ENCODE measurements around the gene IL17C. TPM values are rescaled to one million over a fixed set of nuclear protein-coding genes. Genes with fewer than 3 reads are reported as not detected.

Gene IL17C
- total RNA-seq, 1 experiment from 2014 or later = 0.28 TPM

- H3K27ac ChIP-seq (ENCODE audit: low read depth, low read length, poor library complexity, severe bottlenecking) = no peak overlapping the region
- TF ChIP-seq CTCF (conservative IDR thresholded peaks at IDR 0.05; ENCODE audit: low read depth, low read length) (no peak), EZH2 (IDR thresholded peaks at IDR 0.05; ENCODE audit: borderline replicate concordance, low read depth, low read length, poor library complexity, severe bottlenecking) (no peak)
- BruUV-seq (replicated peaks) = no TSS peak
- no peaks in the 10 kb centered on the region for H3K9me3 ChIP-seq (ENCODE audit: low read depth, low read length, poor library complexity, severe bottlenecking)
- POLR2A ChIA-PET (ENCODE audit: low non-redundant PET) = no interaction called here
- intact Hi-C loops (cut with micrococcal nuclease; ENCODE audit: unreplicated experiment) = no loop called here
- CTCF ChIA-PET = no interaction called here
- no peak for DNase-seq (ENCODE audit: low spot score)
- no peaks in the 10 kb centered on the region for H3K4me1 ChIP-seq (ENCODE audit: insufficient read depth, low read length, poor library complexity, severe bottlenecking)
- H3K36me3 ChIP-seq (ENCODE audit: insufficient read depth, low read length, poor library complexity, severe bottlenecking) = peaks cover 33% of the 10 kb centered on the region
- no peak overlapping the region for H3K4me3 ChIP-seq (ENCODE audit: low read depth, low read length, poor library complexity, severe bottlenecking)
- H3K27me3 ChIP-seq (replicated peaks; ENCODE audit: insufficient read depth, low read depth, low read length, poor library complexity) = no peaks in the 10 kb centered on the region
These were observed 27.2 kb upstream of the IL17C start for GRCh38 chr16:88610909-88611812.

- no peaks in the 10 kb centered on the region for H3K27me3 ChIP-seq (replicated peaks; ENCODE audit: insufficient read depth, low read depth, low read length, poor library complexity)
- POLR2A ChIA-PET (ENCODE audit: low non-redundant PET) = no interaction called here
- H3K36me3 ChIP-seq (ENCODE audit: insufficient read depth, low read length, poor library complexity, severe bottlenecking) = peaks cover 30% of the 10 kb centered on the region
- H3K9me3 ChIP-seq (ENCODE audit: low read depth, low read length, poor library complexity, severe bottlenecking) = no peaks in the 10 kb centered on the region
- intact Hi-C loops (cut with micrococcal nuclease; ENCODE audit: unreplicated experiment) = no loop called here
- BruUV-seq (replicated peaks) = no TSS peak
- TF ChIP-seq EZH2 (IDR thresholded peaks at IDR 0.05; ENCODE audit: borderline replicate concordance, low read depth, low read length, poor library complexity, severe bottlenecking) = no peak
- TF ChIP-seq CTCF (conservative IDR thresholded peaks at IDR 0.05; ENCODE audit: low read depth, low read length) = no peak
- no peak for DNase-seq (ENCODE audit: low spot score)
- CTCF ChIA-PET = no interaction called here
- no peaks in the 10 kb centered on the region for H3K4me1 ChIP-seq (ENCODE audit: insufficient read depth, low read length, poor library complexity, severe bottlenecking)
- H3K27ac ChIP-seq (ENCODE audit: low read depth, low read length, poor library complexity, severe bottlenecking) = no peak overlapping the region
- H3K4me3 ChIP-seq (ENCODE audit: low read depth, low read length, poor library complexity, severe bottlenecking) = no peak overlapping the region
These were observed 25.1 kb upstream of the IL17C start for GRCh38 chr16:88613293-88613692.

- H3K27ac ChIP-seq (ENCODE audit: low read depth, low read length, poor library complexity, severe bottlenecking) = no peak overlapping the region
- no peak for DNase-seq (ENCODE audit: low spot score)
- no TSS peak for BruUV-seq (replicated peaks)
- no peak overlapping the region for H3K4me3 ChIP-seq (ENCODE audit: low read depth, low read length, poor library complexity, severe bottlenecking)
- TF ChIP-seq CTCF (conservative IDR thresholded peaks at IDR 0.05; ENCODE audit: low read depth, low read length) (no peak), EZH2 (IDR thresholded peaks at IDR 0.05; ENCODE audit: borderline replicate concordance, low read depth, low read length, poor library complexity, severe bottlenecking) (no peak)
- CTCF ChIA-PET = no interaction called here
- intact Hi-C loops (cut with micrococcal nuclease; ENCODE audit: unreplicated experiment) = no loop called here
- POLR2A ChIA-PET (ENCODE audit: low non-redundant PET) = no interaction called here
- H3K9me3 ChIP-seq (ENCODE audit: low read depth, low read length, poor library complexity, severe bottlenecking) = no peaks in the 10 kb centered on the region
- peaks cover 27% of the 10 kb centered on the region for H3K36me3 ChIP-seq (ENCODE audit: insufficient read depth, low read length, poor library complexity, severe bottlenecking)
- H3K4me1 ChIP-seq (ENCODE audit: insufficient read depth, low read length, poor library complexity, severe bottlenecking) = no peaks in the 10 kb centered on the region
- no peaks in the 10 kb centered on the region for H3K27me3 ChIP-seq (replicated peaks; ENCODE audit: insufficient read depth, low read depth, low read length, poor library complexity)
These were observed 24.2 kb upstream of the IL17C start for GRCh38 chr16:88613911-88614817.

Measured in A673 (cell line).